Fibroblast of skin of scalp (primary cell): ENCODE results near the gene GARNL3.

Source experiments
- DNase-seq: peaks from one replicate; pipeline ENCODE4 v3.0.0-alpha.2; 2013

The GARNL3 gene

GRCh38 chr9:127388037-127388855, 123.7 kb downstream of the GARNL3 start:
- DNase-seq = peak; percentile 97

GRCh38 chr9:127388856-127389238, 124.3 kb downstream of the GARNL3 start:
- DNase-seq = no peak

GRCh38 chr9:127389381-127390247, 125.0 kb downstream of the GARNL3 start:
- no peak for DNase-seq

GRCh38 chr9:127390248-127390545, 125.6 kb downstream of the GARNL3 start:
- DNase-seq = no peak

- DNase-seq = no peak
These were observed 126.0 kb downstream of the GARNL3 start for GRCh38 chr9:127390563-127390962.

- no peak for DNase-seq
These were observed 127.6 kb downstream of the GARNL3 start for GRCh38 chr9:127392166-127392565.

- no peak for DNase-seq
These were observed 128.4 kb downstream of the GARNL3 start for GRCh38 chr9:127392976-127393375.

GRCh38 chr9:127393645-127394044, 129.1 kb downstream of the GARNL3 start:
- DNase-seq = peak; percentile 19

- DNase-seq = no peak
These were observed 131.1 kb downstream of the GARNL3 start for GRCh38 chr9:127395497-127396252.

GRCh38 chr9:127396253-127396807, 131.8 kb downstream of the GARNL3 start:
- no peak for DNase-seq

GRCh38 chr9:127396808-127397645, 132.5 kb downstream of the GARNL3 start, which contains the start of gene SLC2A8:
TSS of gene SLC2A8 (plus strand) at chr9:127397169. CDS start at chr9:127397231, 62 bp downstream.
- DNase-seq = peak; percentile 96

GRCh38 chr9:127397646-127398274, 133.2 kb downstream of the GARNL3 start:
- DNase-seq = peak; percentile 25

- no peak for DNase-seq
These were observed 133.7 kb downstream of the GARNL3 start for GRCh38 chr9:127398275-127398647.

- DNase-seq = no peak
These were observed 134.3 kb downstream of the GARNL3 start for GRCh38 chr9:127398715-127399400.

GRCh38 chr9:127399736-127400269, 135.2 kb downstream of the GARNL3 start:
- no peak for DNase-seq

- DNase-seq = no peak
These were observed 138.0 kb downstream of the GARNL3 start for GRCh38 chr9:127402401-127403090.

GRCh38 chr9:127403507-127404192, 139.1 kb downstream of the GARNL3 start:
- DNase-seq = no peak

GRCh38 chr9:127404631-127405030, 140.1 kb downstream of the GARNL3 start:
- no peak for DNase-seq
